HepG2 (cell line): ENCODE results near the gene LRRC3. TPM values are rescaled to one million over a fixed set of nuclear protein-coding genes. Genes with fewer than 3 reads are reported as not detected.
A peak's percentile ranks its signal among the peaks of the same experiment; 100 is the strongest.

ENCODE experiments used
- ETV6 ChIP-seq: sonication (generic); formaldehyde crosslinking; conservative IDR thresholded peaks from 2 replicates; pipeline ENCODE4 v1.4.0; 2020; ENCODE audit warnings: missing genetic modification reagents
- FUBP1 ChIP-seq: sonication (generic); formaldehyde crosslinking; IDR thresholded peaks from 2 replicates; pipeline ENCODE4 v1.5.1; 2020; ENCODE audit warnings: missing genetic modification reagents, mild to moderate bottlenecking, borderline replicate concordance
- HNRNPLL ChIP-seq: fragments of 200-400 bp; formaldehyde crosslinking; IDR thresholded peaks from 2 replicates; pipeline ENCODE4 v1.6.1; 2017; ENCODE audit warnings: mild to moderate bottlenecking, low read depth, low read length; ENCODE audit not compliant: poor library complexity, severe bottlenecking
- REPIN1 ChIP-seq: sonication (generic); formaldehyde crosslinking; IDR thresholded peaks from 2 replicates; pipeline ENCODE4 v1.8.0; 2022; ENCODE audit warnings: missing genetic modification reagents, low read depth, mild to moderate bottlenecking, borderline replicate concordance
- TIGD3 ChIP-seq: sonication (generic); formaldehyde crosslinking; IDR thresholded peaks from 2 replicates; pipeline ENCODE4 v1.5.1; 2020; ENCODE audit warnings: mild to moderate bottlenecking, missing genetic modification reagents, borderline replicate concordance
- ZFAT ChIP-seq: sonication (generic); formaldehyde crosslinking; conservative IDR thresholded peaks from 2 replicates; pipeline ENCODE4 v1.8.1; 2023; ENCODE audit warnings: missing genetic modification reagents, inconsistent platforms
- ZFYVE20 ChIP-seq: sonication (generic); formaldehyde crosslinking; IDR thresholded peaks from 2 replicates; pipeline ENCODE4 v1.8.0; 2023; ENCODE audit warnings: low read depth, mild to moderate bottlenecking, moderate library complexity, missing genetic modification reagents, borderline replicate concordance
- ZNF264 ChIP-seq: sonication (generic); formaldehyde crosslinking; IDR thresholded peaks from 2 replicates; pipeline ENCODE4 v1.4.0; 2020; ENCODE audit warnings: missing genetic modification reagents
- ZNF34 ChIP-seq: sonication (generic); formaldehyde crosslinking; IDR thresholded peaks from 2 replicates; pipeline ENCODE4 v1.4.0; 2020; ENCODE audit warnings: mild to moderate bottlenecking, missing genetic modification reagents, borderline replicate concordance
- ZNF367 ChIP-seq: sonication (generic); formaldehyde crosslinking; IDR thresholded peaks from 2 replicates; pipeline ENCODE4 v1.4.0; 2020; ENCODE audit warnings: missing genetic modification reagents, borderline replicate concordance
- ZNF407 ChIP-seq: sonication (generic); formaldehyde crosslinking; IDR thresholded peaks from one replicate; pipeline ENCODE4 v1.5.1; 2020; ENCODE audit warnings: mild to moderate bottlenecking, missing genetic modification reagents; ENCODE audit errors: not compliant biosample characterization
- ZNF484 ChIP-seq: sonication (generic); formaldehyde crosslinking; IDR thresholded peaks from 2 replicates; pipeline ENCODE4 v1.5.1; 2020; ENCODE audit warnings: mild to moderate bottlenecking, low read depth, missing genetic modification reagents, borderline replicate concordance
- ZNF589 ChIP-seq: sonication (generic); formaldehyde crosslinking; conservative IDR thresholded peaks from 2 replicates; pipeline ENCODE4 v1.8.0; 2022; ENCODE audit warnings: mild to moderate bottlenecking, moderate library complexity, missing genetic modification reagents
- ZNF660 ChIP-seq: sonication (generic); formaldehyde crosslinking; IDR thresholded peaks from 2 replicates; pipeline ENCODE4 v1.5.1; 2020; ENCODE audit warnings: mild to moderate bottlenecking, low read depth, missing genetic modification reagents, borderline replicate concordance
- ZNF792 ChIP-seq: IDR thresholded peaks from 2 replicates; pipeline ENCODE4 v1.6.1; 2016
- ZSCAN29 ChIP-seq: sonication (generic); formaldehyde crosslinking; conservative IDR thresholded peaks from 2 replicates; pipeline ENCODE4 v1.4.0; 2020; ENCODE audit warnings: mild to moderate bottlenecking, missing genetic modification reagents
- polyA plus RNA-seq, 8 experiments: library from polyadenylated mRNA; depleted of rRNA in 3 of 8; stranded (reverse) in 7 of 8; unstranded in 1 of 8; fragments of >200 nt; fragmentation: Illumina TruSeq in 4 of 8; extraction: Trizol in 4 of 8; gene quantifications; 2 replicates each; pipeline versions ENCODE4 v1.2.1 to v1.2.3, GENCODE V29; 2011 to 2016; ENCODE audit warnings: low read depth in 4 of 8, missing spikeins in 1 of 8, mixed read lengths in 1 of 8; ENCODE audit not compliant: insufficient read depth in 1 of 8
- total RNA-seq, 5 experiments: library from RNA; depleted of rRNA; stranded (reverse); fragments of >200 nt; fragmentation: Illumina TruSeq; extraction: Trizol; gene quantifications; 2 replicates each; pipeline ENCODE4 v1.2.3, GENCODE V29; 2016; ENCODE audit warnings: low read depth in 1 of 5

The LRRC3 gene
- total and polyA plus RNA-seq, 2 of the 13 experiments (the other 11 are each of a cell fraction or from before 2014, with no cell fraction given), result 4.8 to 16.5 TPM

- no peak for TF ChIP-seq FUBP1 (CRISPR knock-in tag)
- no peak for TF ChIP-seq ZSCAN29 (CRISPR knock-in tag)
- no peak for TF ChIP-seq HNRNPLL
- TF ChIP-seq ZFYVE20 (CRISPR knock-in tag), result no peak
- 0 out of 2 replicates have a peak, but pooled peaks have one; percentile 35 for TF ChIP-seq ZNF589 (CRISPR knock-in tag)
- TF ChIP-seq ZNF34 (CRISPR knock-in tag), result peak; percentile 84; the same call in 1 of the 2 replicates
- no peak for TF ChIP-seq ZNF792 (CRISPR knock-in tag)
- TF ChIP-seq ZNF407, result no peak
- TF ChIP-seq ZNF264, result peak; percentile 13; the same call in 1 of the 2 replicates
- TF ChIP-seq ZNF367 (CRISPR knock-in tag), result 0 out of 2 replicates have a peak, but pooled peaks have one; percentile 47
- TF ChIP-seq ZFAT, result no peak
- TF ChIP-seq ZNF660 (CRISPR knock-in tag), result no peak
- 0 out of 2 replicates have a peak, but pooled peaks have one; percentile 16 for TF ChIP-seq TIGD3 (CRISPR knock-in tag)
- TF ChIP-seq ETV6 (CRISPR knock-in tag), result no peak
- peak; percentile 61; the same call in 1 of the 2 replicates for TF ChIP-seq REPIN1 (CRISPR knock-in tag)
- no peak for TF ChIP-seq ZNF484 (CRISPR knock-in tag)
Measured at GRCh38 chr21:44482581-44483287, 27.4 kb downstream of the LRRC3 start (continued).
